ENCODE data around the gene TMED4. TPM values are rescaled to one million over a fixed set of nuclear protein-coding genes. Genes with fewer than 3 reads are reported as not detected.
A peak's percentile ranks its signal among the peaks of the same experiment; 100 is the strongest.

Gene TMED4
- total RNA-seq, 1 experiment from 2014 or later = 67.3 TPM

- CTCF ChIA-PET = no interaction called here
- intact Hi-C loops (cut with micrococcal nuclease) = no loop called here
- ATAC-seq = no peak
- Histone ChIP-seq H3K27ac (ENCODE audit: low read depth, low read length) (peak overlapping the region; percentile 81), H3K9me2 (ENCODE audit: insufficient read depth) (no peaks in the 10 kb centered on the region), H3K27me3 (ENCODE audit: insufficient read depth, low read length) (no peaks in the 10 kb centered on the region), H3K4me1 (ENCODE audit: control insufficient read depth in 1 of 2, insufficient read depth in 2 of 2, low read length in 2 of 2) (peaks cover 11 to 20% of the 10 kb centered on the region in 2 experiments; a peak in 3 of 4 replicates), H3K9ac (ENCODE audit: low read length) (peak overlapping the region; percentile 86), H3K4me3 (replicated peaks in 1 of 2; ENCODE audit: low read depth in 1 of 2, low read length in 2 of 2) (peak overlapping the region; percentile 83 to 88), H3K36me3 (ENCODE audit: control insufficient read depth in 1 of 2, insufficient read depth in 2 of 2, low read length in 2 of 2) (peaks cover 47 to 53% of the 10 kb centered on the region in 2 experiments), H3K4me2 (ENCODE audit: low read length) (peak overlapping the region; percentile 84), H2AFZ (ENCODE audit: low read depth, low read length, poor library complexity, severe bottlenecking) (no peak overlapping the region), H3K9me3 (ENCODE audit: control insufficient read depth in 1 of 2, insufficient read depth in 1 of 2, low read depth in 1 of 2, low read length in 2 of 2) (no peaks in the 10 kb centered on the region), H3K79me2 (ENCODE audit: insufficient read depth, low read length) (peaks cover 80% of the 10 kb centered on the region), H4K20me1 (ENCODE audit: insufficient read depth) (no peaks in the 10 kb centered on the region; the same call in 1 of the 2 replicates)
- BruUV-seq (replicated peaks) = no TSS peak
- POLR2A ChIA-PET = interaction anchor here (1.7 kb wide), 1 partner anchor 10 kb away, joined by 14 read pairs; the partner anchor contains the start of gene TMED4
- TF ChIP-seq SRF (IDR thresholded peaks at IDR 0.05; ENCODE audit: low read depth) = no peak
- no peak for TF ChIP-seq CTCF (IDR thresholded peaks at IDR 0.05 in 2 of 3, conservative IDR thresholded peaks at IDR 0.05 in 1 of 3; ENCODE audit: borderline replicate concordance in 1 of 3, insufficient read depth in 1 of 3, low read depth in 2 of 3, low read length in 2 of 3)
- no peak for TF ChIP-seq EZH2phosphoT487 (IDR thresholded peaks at IDR 0.05; ENCODE audit: borderline replicate concordance)
- no peak for TF ChIP-seq POLR2AphosphoS5 (IDR thresholded peaks at IDR 0.05; ENCODE audit: low read depth, low read length)
- no peak for TF ChIP-seq ELF1 (IDR thresholded peaks at IDR 0.05; ENCODE audit: borderline replicate concordance, low read depth)
- TF ChIP-seq REST (IDR thresholded peaks at IDR 0.05; ENCODE audit: low read depth) = no peak
- no peak for TF ChIP-seq YY1 (IDR thresholded peaks at IDR 0.05; ENCODE audit: extremely low read depth, insufficient replicate concordance, low read depth, low read length)
- TF ChIP-seq SP1 (IDR thresholded peaks at IDR 0.05; ENCODE audit: low read depth) = no peak
- TF ChIP-seq RAD21 (IDR thresholded peaks at IDR 0.05; ENCODE audit: low read depth) = no peak
- no peak for TF ChIP-seq EGR1 (IDR thresholded peaks at IDR 0.05; ENCODE audit: low read depth)
- no peak for TF ChIP-seq MAX (IDR thresholded peaks at IDR 0.05)
- DNase-seq (ENCODE audit: low read depth, low spot score) = no peak
- RAD21 ChIA-PET (ENCODE audit: low non-redundant PET in 1 of 2, low total read pairs in 2 of 2, uncharacterized antibody in 2 of 2, unreplicated experiment in 2 of 2) = no interaction called here
Observed at GRCh38 chr7:44572771-44573170, 9.3 kb downstream of the TMED4 start.
